ENCODE results near the gene DNAJC28. TPM values are rescaled to one million over a fixed set of nuclear protein-coding genes. Genes with fewer than 3 reads are reported as not detected.

DNAJC28 gene
- 1 to 10 TPM in 3 of 4 donors, under 1 TPM in 1; 0.83 to 2.1 (median 1.7) TPM for total RNA-seq

- Histone ChIP-seq H3K27ac (replicated peaks in 1 of 4) (peak within 1 kb of the TSS; percentile 79 to 87 (median 86)), H3K4me3 (peak within 1 kb of the TSS; percentile 78 to 87 (median 78)), H3K9me3 (no peaks in the 10 kb centered on the region), H3K27me3 (no peaks in the 10 kb centered on the region), H3K36me3 (no peaks in the 10 kb centered on the region), H3K4me1 (peaks cover 4 to 15% (median 10%) of the 10 kb centered on the region in 4 donors)
- WGBS: 1% methylated on average over 42 of the region's 52 CpGs
- TF ChIP-seq POLR2A (IDR thresholded peaks at IDR 0.05; ENCODE audit: low read depth): peak; percentile 25
- TF ChIP-seq POLR2AphosphoS5 (IDR thresholded peaks at IDR 0.05): peak; percentile 76 to 84
- TF ChIP-seq CTCF (IDR thresholded peaks at IDR 0.05): no peak
- no peak for TF ChIP-seq EP300 (IDR thresholded peaks at IDR 0.05)
- intact Hi-C loops (cut with DNase I): no loop called here
- peak; percentile 98 for DNase-seq (ENCODE audit: extremely low spot score)
Observed at GRCh38 chr21:33491373-33492102, at the start of gene DNAJC28. Gene DNAJC28, minus strand, starts transcription at chr21:33491716. Its CDS starts 2,323 bp downstream, at chr21:33489393.

GRCh38 chr21:33541105-33541711, 49.7 kb upstream of the DNAJC28 start:
- DNase-seq (ENCODE audit: extremely low spot score): no peak
- intact Hi-C loops (cut with DNase I): loop anchor here (5.0 kb wide), 1 partner anchor 59 kb away; no protein-coding TSS in a partner anchor
- H3K27me3 ChIP-seq: no peaks in the 10 kb centered on the region
- H3K36me3 ChIP-seq: peaks cover 8 to 34% (median 26%) of the 10 kb centered on the region in 4 donors
- WGBS: 35% methylated on average over 19 of the region's 19 CpGs
- TF ChIP-seq EP300 (IDR thresholded peaks at IDR 0.05): no peak
- no peak for TF ChIP-seq POLR2AphosphoS5 (IDR thresholded peaks at IDR 0.05)
- no peak for TF ChIP-seq POLR2A (IDR thresholded peaks at IDR 0.05; ENCODE audit: low read depth)
- no peak for TF ChIP-seq CTCF (IDR thresholded peaks at IDR 0.05)
- H3K4me1 ChIP-seq: peaks cover 29 to 42% (median 39%) of the 10 kb centered on the region in 4 donors
- no peaks in the 10 kb centered on the region for H3K9me3 ChIP-seq
- peak overlapping the region; percentile 72 to 81 (median 75) for H3K4me3 ChIP-seq
- H3K27ac ChIP-seq (replicated peaks in 1 of 4): peak overlapping the region; percentile 96 to 99 (median 98)

- no peaks in the 10 kb centered on the region for H3K9me3 ChIP-seq
- H3K36me3 ChIP-seq: peaks cover 7 to 37% (median 28%) of the 10 kb centered on the region in 4 donors
- peak overlapping the region; percentile 72 to 81 (median 75) for H3K4me3 ChIP-seq
- WGBS: 81% methylated on average over 3 of the region's 3 CpGs
- TF ChIP-seq POLR2AphosphoS5 (IDR thresholded peaks at IDR 0.05) (no peak), POLR2A (IDR thresholded peaks at IDR 0.05; ENCODE audit: low read depth) (no peak), EP300 (IDR thresholded peaks at IDR 0.05) (no peak)
- DNase-seq (ENCODE audit: extremely low spot score): no peak
- no peaks in the 10 kb centered on the region for H3K27me3 ChIP-seq
- intact Hi-C loops (cut with DNase I): loop anchor here (5.0 kb wide), 1 partner anchor 58 kb away; no protein-coding TSS in a partner anchor
- peak overlapping the region in 3 of 4 donors; percentile 96 to 99 (median 97) for H3K27ac ChIP-seq (replicated peaks in 1 of 4)
- H3K4me1 ChIP-seq: peaks cover 26 to 37% (median 34%) of the 10 kb centered on the region in 4 donors
Observed at GRCh38 chr21:33540711-33541104, 49.2 kb upstream of the DNAJC28 start.

GRCh38 chr21:33539616-33540015, 48.1 kb upstream of the DNAJC28 start:
- Histone ChIP-seq H3K27ac (replicated peaks in 1 of 4) (no peak overlapping the region), H3K9me3 (no peaks in the 10 kb centered on the region), H3K36me3 (peaks cover 8 to 48% (median 36%) of the 10 kb centered on the region in 4 donors), H3K4me1 (peaks cover 15 to 26% (median 23%) of the 10 kb centered on the region in 4 donors), H3K4me3 (no peak overlapping the region), H3K27me3 (no peaks in the 10 kb centered on the region)
- intact Hi-C loops (cut with DNase I): loop anchor here (5.0 kb wide), 1 partner anchor 57 kb away; no protein-coding TSS in a partner anchor
- DNase-seq (ENCODE audit: extremely low spot score): no peak
- 81% methylated on average over 4 of the region's 4 CpGs for WGBS
- TF ChIP-seq CTCF (IDR thresholded peaks at IDR 0.05) (no peak), POLR2AphosphoS5 (IDR thresholded peaks at IDR 0.05) (no peak), EP300 (IDR thresholded peaks at IDR 0.05) (no peak), POLR2A (IDR thresholded peaks at IDR 0.05; ENCODE audit: low read depth) (no peak)

- Histone ChIP-seq H3K4me1 (peaks cover 12 to 19% (median 15%) of the 10 kb centered on the region in 4 donors), H3K36me3 (peaks cover 27 to 72% (median 59%) of the 10 kb centered on the region in 4 donors)
Observed at GRCh38 chr21:33537212-33537611, 45.7 kb upstream of the DNAJC28 start.

More at GRCh38 chr21:33537212-33537611, 45.7 kb upstream of the DNAJC28 start:
- H3K27ac ChIP-seq (replicated peaks in 1 of 4): no peak overlapping the region
- 86% methylated on average over 2 of the region's 2 CpGs for WGBS
- intact Hi-C loops (cut with DNase I): no loop called here
- no peak for TF ChIP-seq POLR2AphosphoS5 (IDR thresholded peaks at IDR 0.05)
- TF ChIP-seq POLR2A (IDR thresholded peaks at IDR 0.05; ENCODE audit: low read depth): no peak
- no peak for TF ChIP-seq EP300 (IDR thresholded peaks at IDR 0.05)
- TF ChIP-seq CTCF (IDR thresholded peaks at IDR 0.05): no peak
- H3K27me3 ChIP-seq: no peaks in the 10 kb centered on the region
- H3K4me3 ChIP-seq: no peak overlapping the region
- DNase-seq (ENCODE audit: extremely low spot score): no peak
- H3K9me3 ChIP-seq: no peaks in the 10 kb centered on the region

All from esophagus muscularis mucosa (tissue), 4 donors.